AG04449 (cell line): ENCODE results near the gene FRMD6.
"Not testable (repeated sequence)": the region's sequence is repeated elsewhere in the genome, so short reads cannot be mapped to it uniquely, and the experiment has no call there.

Source experiments
- CTCF ChIA-PET: fragments of 350-600 bp; formaldehyde crosslinking; extraction: SDS; loops from one replicate; lab custom pipeline; 2021; ENCODE audit warnings: antibody characterized with exemption; lab: Yijun Ruan, JAX
- POLR2A ChIA-PET: fragments of 400-600, 350-600 bp; formaldehyde crosslinking; extraction: SDS; loops from one replicate; lab custom pipeline; 2020; ENCODE audit warnings: antibody characterized with exemption, inconsistent platforms; lab: Yijun Ruan, JAX
- DNase-seq: peaks from one replicate; pipeline ENCODE4 v3.0.0-alpha.2; 2010; ENCODE audit warnings: low read depth, low spot score
- H3K4me3 ChIP-seq: 2 replicates; pipeline ENCODE4 v1.5.1; 2011; ENCODE audit warnings: low read depth, mild to moderate bottlenecking, control low read depth, low read length
- TF ChIP-seq, protein P1 (sequence below): IDR thresholded peaks from one replicate; pipeline ENCODE4 v1.5.1; 2011; ENCODE audit warnings: mild to moderate bottlenecking, moderate library complexity, low read length, control low read depth, inconsistent platforms; ENCODE audit not compliant: insufficient read depth; ENCODE audit errors: missing control alignments

FRMD6 gene

DNA sequence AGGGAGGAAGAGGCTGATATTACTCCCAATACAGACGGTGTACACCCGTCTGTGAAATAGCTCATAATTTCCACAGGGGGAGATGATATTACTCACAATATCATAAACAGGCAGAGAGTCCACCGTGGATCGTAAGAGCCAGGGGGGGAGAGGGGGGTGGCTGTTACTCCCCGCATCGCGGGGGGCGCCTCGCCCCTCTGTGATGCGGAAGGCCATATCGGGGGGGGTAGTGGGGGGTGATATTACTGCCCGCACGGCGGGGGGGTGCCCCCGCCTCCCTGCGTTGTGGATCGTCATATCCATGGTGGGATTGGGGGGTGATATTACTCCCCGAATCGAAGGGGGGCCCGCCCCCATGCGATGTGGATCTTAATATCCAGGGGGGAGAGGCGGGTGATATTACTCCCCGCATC is 91.9 kb downstream of the FRMD6 start:
- H3K4me3 ChIP-seq, result no peak overlapping the region
- TF ChIP-seq, protein P1, sequence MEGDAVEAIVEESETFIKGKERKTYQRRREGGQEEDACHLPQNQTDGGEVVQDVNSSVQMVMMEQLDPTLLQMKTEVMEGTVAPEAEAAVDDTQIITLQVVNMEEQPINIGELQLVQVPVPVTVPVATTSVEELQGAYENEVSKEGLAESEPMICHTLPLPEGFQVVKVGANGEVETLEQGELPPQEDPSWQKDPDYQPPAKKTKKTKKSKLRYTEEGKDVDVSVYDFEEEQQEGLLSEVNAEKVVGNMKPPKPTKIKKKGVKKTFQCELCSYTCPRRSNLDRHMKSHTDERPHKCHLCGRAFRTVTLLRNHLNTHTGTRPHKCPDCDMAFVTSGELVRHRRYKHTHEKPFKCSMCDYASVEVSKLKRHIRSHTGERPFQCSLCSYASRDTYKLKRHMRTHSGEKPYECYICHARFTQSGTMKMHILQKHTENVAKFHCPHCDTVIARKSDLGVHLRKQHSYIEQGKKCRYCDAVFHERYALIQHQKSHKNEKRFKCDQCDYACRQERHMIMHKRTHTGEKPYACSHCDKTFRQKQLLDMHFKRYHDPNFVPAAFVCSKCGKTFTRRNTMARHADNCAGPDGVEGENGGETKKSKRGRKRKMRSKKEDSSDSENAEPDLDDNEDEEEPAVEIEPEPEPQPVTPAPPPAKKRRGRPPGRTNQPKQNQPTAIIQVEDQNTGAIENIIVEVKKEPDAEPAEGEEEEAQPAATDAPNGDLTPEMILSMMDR, result no peak
- CTCF ChIA-PET, result no interaction called here
- POLR2A ChIA-PET, result no interaction called here
- DNase-seq, result no peak

DNA sequence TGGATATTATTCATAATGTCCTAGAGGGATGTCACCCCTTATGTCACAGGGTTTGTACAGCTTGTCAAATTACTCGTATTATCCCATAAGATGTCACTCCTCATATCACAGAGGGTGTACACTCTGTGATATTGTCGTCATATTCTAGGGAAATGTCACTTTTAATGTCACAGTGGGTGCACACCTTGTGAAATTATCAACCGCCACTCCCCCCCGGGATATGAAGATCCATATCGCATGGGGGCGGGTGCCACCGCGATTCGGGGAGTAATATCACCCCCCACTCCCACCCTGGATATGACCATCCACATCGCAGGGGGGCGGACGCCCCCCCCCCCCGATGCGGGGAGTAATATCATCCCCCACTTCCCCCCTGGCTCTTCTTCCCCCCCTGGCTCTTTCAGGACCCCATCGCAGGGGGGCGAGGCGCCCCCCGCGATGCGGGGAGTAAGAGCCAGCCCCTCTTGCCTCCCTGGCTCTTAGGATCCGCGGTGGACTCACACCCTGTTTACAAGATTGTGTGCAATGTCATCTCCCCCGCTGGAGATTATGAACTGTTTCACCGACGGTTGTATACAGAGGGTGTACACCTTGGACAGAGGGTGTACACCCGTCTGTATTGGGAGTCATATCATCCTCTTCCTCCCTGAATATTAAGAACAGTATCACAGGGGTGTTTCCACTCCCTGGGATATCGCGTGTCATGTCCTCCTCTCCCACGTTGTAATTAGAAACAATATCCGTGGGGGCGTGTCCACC is 92.8 kb downstream of the FRMD6 start:
- no peak overlapping the region for H3K4me3 ChIP-seq
- TF ChIP-seq, protein P1, result no peak
- CTCF ChIA-PET, result no interaction called here
- DNase-seq, result no peak
- POLR2A ChIA-PET, result no interaction called here

DNA sequence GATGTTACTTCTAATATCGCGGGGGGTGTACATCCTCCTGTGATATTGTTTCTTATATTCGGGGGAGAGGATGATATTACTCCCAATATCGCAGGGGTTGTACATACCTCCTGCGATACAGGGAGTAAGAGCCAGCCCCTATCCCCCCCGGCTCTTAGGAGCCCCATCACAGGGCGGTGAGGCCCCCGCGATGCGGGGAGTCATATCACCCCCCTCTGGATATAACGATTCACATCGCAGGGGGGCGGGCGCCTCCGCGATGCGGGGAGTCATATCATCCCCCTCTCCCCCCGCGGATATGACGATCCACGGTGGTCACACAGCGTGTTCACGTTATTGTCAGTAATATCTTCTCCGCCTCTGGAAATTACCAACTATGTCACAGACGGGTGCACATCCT is 95.1 kb downstream of the FRMD6 start:
- H3K4me3 ChIP-seq, DNase-seq, CTCF ChIA-PET, POLR2A ChIA-PET: not testable (repeated sequence)

DNA sequence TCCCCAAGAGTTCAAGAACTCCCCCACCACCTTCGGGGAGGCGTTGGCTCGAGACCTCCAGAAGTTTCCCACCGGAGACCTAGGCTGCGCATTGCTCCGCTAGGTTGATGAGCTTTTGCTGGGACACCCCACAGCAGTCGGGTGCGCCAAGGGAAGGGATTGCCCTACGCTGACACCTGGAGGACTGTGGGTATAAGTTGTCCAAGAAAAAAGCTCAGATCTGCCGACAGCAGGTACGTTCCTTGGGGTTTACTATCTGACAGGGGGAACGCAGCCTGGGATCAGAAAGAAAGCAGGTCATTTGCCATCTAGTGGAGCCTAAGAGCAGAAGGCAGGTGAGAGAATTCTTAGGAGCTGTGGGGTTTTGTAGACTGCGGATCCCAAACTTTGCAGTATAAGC is 98.8 kb downstream of the FRMD6 start:
- TF ChIP-seq, protein P1, result no peak
- ChIA-PET POLR2A (no interaction called here), CTCF (interaction anchor here (1.0 to 2.4 kb wide), 2 partner anchors 26 to 467 kb away, joined by 3 to 5 read pairs; no protein-coding TSS in a partner anchor)
- DNase-seq, result no peak
- H3K4me3 ChIP-seq, result no peak overlapping the region

DNA sequence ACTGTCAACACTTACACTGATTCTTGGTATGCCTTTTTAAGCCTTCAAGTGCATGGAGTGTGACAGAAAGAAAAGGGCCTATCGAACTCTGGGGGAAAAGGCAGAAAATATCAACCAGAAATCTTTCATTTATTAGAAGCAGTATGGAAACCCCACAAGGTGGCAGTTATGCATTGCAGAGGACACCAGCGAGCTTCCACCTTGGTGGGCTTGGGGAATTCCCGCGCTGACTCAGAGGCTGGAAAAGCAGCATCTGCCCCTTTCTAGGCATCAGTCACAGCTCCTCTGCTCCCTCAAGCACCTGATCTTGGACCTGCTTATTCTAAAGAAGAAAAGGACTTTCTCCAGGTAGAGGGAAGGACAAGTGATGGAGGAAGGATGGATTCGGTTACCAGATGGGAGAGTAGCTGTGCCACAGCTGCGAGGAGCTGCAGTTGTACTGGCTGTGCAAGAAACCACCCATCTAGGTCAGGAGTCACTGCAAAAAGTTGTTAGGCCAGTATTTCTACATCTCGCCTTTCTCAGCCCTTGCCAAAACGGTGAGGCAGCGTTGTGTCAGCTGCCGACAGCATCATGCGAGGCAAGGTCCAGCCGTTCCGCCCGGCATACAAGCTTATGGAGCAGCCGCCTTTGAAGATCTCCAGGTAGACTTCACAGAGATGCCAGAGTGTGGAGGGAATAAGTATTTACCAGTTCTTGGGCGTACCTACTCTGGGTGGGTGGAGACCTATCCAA is 100.1 kb downstream of the FRMD6 start:
- CTCF ChIA-PET, result interaction anchor here (2.4 kb wide), 1 partner anchor 25 kb away, joined by 5 read pairs; no protein-coding TSS in a partner anchor

DNA sequence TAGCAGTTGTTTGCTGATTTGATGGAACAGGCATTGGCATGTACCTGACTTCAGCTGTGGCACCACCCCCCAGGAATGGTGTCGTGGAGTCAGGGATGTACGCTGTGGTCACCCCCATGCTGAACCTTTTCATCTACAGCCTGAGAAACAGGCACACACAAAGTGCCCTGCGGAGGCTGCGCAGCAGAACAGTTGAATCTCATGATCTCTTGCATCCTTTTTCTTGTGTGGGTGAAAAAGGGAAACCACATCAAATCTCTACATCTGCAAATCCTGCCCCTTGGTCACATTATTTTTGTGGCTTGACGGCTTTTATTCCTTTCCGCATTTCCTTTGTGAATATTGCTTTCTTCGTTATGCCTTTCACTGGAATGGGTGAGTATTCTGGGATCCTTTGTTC is 106.0 kb downstream of the FRMD6 start:
- CTCF ChIA-PET, POLR2A ChIA-PET, H3K4me3 ChIP-seq, DNase-seq: not testable (repeated sequence)

More for the DNA sequence above, 100.1 kb downstream of the FRMD6 start:
- H3K4me3 ChIP-seq, DNase-seq, POLR2A ChIA-PET: not testable (repeated sequence)

DNA sequence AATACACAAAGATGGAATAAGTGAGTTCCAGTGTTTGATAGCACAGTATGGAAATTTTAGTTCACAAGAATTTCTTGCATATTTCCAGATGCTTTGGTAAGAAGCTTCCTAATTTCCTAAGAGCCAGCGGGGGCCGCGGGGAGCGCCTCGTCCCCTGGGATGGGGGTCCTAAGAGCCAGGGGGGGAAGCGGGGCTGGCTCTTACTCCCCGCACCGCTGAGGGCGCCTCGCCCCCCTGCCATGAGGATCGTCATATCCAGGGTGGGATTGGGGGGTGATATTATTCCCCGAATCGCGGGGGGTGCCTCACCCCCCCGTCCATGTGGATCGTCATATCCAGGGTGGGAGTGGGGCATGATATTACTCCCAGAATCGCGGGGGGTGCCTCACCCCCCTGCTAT is 108.2 kb downstream of the FRMD6 start:
- POLR2A ChIA-PET, result no interaction called here
- H3K4me3 ChIP-seq, result no peak overlapping the region
- CTCF ChIA-PET, result no interaction called here
- DNase-seq, result no peak
- TF ChIP-seq, protein P1, result no peak

DNA sequence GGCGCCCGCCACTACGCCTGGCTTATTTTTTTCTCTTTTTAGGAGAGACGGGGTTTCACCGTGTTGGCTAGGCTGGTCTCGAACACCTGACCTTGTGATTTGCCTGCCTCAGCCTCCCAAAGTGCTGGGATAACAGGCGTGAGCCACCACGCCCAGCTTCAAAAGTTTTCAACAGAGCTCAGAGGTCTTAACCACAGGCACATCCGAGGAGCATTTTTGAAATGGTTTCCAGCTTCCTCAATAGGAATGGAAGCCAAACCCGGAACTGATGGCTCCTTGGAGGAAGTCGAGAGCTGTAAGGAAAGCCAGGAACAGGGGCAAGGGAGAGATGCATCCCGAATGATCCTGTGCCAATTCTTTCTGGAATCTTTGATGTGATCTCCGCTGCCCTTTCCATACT is 114.0 kb downstream of the FRMD6 start:
- CTCF ChIA-PET, result interaction anchor here (2.4 kb wide), 1 partner anchor 10 kb away, joined by 8 read pairs; no protein-coding TSS in a partner anchor
- POLR2A ChIA-PET, result not testable (repeated sequence)

DNA sequence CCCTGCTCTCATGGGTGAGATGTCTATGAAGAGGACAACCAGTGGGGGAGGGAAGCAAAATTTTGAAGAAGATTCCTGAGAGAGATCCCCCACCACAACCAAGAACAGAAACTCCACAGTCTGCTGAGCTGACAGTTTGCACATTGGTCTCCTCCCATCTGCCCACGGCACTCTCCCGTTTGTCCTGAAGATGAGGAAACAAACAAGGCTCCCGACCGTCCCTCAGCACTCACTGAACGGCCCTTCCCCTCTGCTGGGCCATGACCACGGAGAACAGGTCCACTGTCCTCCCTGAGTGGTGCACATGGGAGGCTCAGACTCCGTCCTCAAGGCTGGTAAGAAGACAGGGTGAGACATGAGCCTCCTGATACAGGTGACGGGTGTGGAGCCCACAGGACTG is 114.9 kb downstream of the FRMD6 start:
- DNase-seq, H3K4me3 ChIP-seq, POLR2A ChIA-PET: not testable (repeated sequence)
- CTCF ChIA-PET, result interaction anchor here (1.3 to 2.4 kb wide), 2 partner anchors 9 to 14 kb away, joined by 7 to 8 read pairs; no protein-coding TSS in a partner anchor

More for the DNA sequence above, 114.0 kb downstream of the FRMD6 start:
- not testable (repeated sequence) for H3K4me3 ChIP-seq, DNase-seq

DNA sequence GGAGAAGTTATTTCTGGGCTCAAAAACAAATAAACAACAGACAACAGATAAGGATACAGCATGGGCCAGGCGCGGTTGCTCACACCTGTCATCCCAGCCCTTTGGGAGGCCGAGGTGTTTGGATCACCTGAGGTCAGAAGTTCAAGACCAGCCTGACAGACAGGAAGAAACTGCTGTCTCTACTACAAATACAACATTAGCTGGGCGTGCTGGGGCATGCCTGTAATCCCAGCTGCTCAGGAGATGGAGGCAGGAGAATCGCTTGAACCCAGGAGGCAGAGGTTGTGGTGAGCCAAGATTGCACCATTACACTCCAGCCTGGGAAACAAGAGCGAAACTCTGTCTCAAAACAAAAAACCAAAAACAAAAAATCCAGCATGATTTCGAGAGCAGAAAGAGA is 117.6 kb downstream of the FRMD6 start:
- POLR2A ChIA-PET, DNase-seq, H3K4me3 ChIP-seq: not testable (repeated sequence)
- CTCF ChIA-PET, result interaction anchor here (0.8 kb wide), 1 partner anchor 11 kb away, joined by 3 read pairs; no protein-coding TSS in a partner anchor
